ENCODE results near the gene TPRN.

The TPRN gene

DNA sequence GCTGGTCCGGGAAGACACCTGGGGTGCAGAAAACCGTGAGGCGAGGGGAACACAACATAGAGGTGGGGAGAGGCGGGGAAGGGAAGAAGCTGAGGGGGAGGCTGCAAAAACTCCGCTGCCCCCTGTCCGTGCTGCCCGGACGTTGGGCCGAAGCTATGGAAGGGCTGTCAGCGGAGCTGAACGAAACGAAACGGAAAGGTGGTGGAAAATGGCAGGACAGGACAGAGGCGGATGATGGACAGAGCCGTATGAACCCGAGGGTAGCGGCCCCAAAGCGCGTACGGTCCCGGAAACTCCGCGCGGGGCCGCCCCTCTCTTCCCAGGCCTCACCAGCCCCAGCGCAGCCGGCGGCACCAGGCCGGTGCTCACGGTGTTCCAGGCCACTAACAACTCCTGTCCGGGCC, 12.5 kb downstream of the TPRN start:
- TF ChIP-seq FOXM1 (IDR thresholded peaks at IDR 0.05; ENCODE audit: borderline replicate concordance, low read depth) (no peak), TEAD4 (IDR thresholded peaks at IDR 0.05) (no peak), NFIC (IDR thresholded peaks at IDR 0.05) (no peak), TCF12 (IDR thresholded peaks at IDR 0.05; ENCODE audit: low read depth) (0 out of 2 replicates have a peak, but pooled peaks have one; percentile 45), EP300 (IDR thresholded peaks at IDR 0.05; ENCODE audit: borderline replicate concordance) (no peak), RAD21 (IDR thresholded peaks at IDR 0.05; ENCODE audit: low read depth) (no peak)

DNA sequence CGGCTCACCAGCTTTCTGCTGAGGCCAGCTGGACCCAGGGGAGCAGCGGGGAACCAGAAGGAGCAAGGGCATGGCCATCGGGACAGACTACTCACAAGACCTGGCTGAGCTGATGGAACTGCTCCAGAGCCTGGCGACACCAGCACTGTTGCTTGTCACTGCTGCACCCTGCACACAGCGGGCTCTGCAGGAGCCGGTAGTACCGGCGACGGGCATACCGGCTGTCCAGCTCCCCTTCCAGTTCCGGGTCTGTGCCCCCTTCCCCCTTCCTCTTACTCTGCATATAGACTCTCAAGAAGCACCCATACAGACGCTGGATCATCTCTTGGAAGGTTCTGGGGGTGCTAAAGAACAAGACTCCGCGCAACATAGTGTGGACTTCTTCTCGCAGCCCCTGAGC, 13.2 kb downstream of the TPRN start:
- TF ChIP-seq YY1 (IDR thresholded peaks at IDR 0.05; ENCODE audit: low read depth), result no peak
- TF ChIP-seq EP300 (IDR thresholded peaks at IDR 0.05; ENCODE audit: borderline replicate concordance), result no peak
- TF ChIP-seq ZBTB7A (IDR thresholded peaks at IDR 0.05; ENCODE audit: low read depth), result no peak
- TF ChIP-seq, protein P1, sequence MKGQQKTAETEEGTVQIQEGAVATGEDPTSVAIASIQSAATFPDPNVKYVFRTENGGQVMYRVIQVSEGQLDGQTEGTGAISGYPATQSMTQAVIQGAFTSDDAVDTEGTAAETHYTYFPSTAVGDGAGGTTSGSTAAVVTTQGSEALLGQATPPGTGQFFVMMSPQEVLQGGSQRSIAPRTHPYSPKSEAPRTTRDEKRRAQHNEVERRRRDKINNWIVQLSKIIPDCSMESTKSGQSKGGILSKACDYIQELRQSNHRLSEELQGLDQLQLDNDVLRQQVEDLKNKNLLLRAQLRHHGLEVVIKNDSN (IDR thresholded peaks at IDR 0.05), result no peak
- TF ChIP-seq TCF12 (IDR thresholded peaks at IDR 0.05; ENCODE audit: low read depth), result no peak
- no peak for TF ChIP-seq NFIC (IDR thresholded peaks at IDR 0.05)
- TF ChIP-seq, protein P2, sequence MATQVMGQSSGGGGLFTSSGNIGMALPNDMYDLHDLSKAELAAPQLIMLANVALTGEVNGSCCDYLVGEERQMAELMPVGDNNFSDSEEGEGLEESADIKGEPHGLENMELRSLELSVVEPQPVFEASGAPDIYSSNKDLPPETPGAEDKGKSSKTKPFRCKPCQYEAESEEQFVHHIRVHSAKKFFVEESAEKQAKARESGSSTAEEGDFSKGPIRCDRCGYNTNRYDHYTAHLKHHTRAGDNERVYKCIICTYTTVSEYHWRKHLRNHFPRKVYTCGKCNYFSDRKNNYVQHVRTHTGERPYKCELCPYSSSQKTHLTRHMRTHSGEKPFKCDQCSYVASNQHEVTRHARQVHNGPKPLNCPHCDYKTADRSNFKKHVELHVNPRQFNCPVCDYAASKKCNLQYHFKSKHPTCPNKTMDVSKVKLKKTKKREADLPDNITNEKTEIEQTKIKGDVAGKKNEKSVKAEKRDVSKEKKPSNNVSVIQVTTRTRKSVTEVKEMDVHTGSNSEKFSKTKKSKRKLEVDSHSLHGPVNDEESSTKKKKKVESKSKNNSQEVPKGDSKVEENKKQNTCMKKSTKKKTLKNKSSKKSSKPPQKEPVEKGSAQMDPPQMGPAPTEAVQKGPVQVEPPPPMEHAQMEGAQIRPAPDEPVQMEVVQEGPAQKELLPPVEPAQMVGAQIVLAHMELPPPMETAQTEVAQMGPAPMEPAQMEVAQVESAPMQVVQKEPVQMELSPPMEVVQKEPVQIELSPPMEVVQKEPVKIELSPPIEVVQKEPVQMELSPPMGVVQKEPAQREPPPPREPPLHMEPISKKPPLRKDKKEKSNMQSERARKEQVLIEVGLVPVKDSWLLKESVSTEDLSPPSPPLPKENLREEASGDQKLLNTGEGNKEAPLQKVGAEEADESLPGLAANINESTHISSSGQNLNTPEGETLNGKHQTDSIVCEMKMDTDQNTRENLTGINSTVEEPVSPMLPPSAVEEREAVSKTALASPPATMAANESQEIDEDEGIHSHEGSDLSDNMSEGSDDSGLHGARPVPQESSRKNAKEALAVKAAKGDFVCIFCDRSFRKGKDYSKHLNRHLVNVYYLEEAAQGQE (IDR thresholded peaks at IDR 0.05; ENCODE audit: low read depth), result no peak
- TF ChIP-seq, protein P3, sequence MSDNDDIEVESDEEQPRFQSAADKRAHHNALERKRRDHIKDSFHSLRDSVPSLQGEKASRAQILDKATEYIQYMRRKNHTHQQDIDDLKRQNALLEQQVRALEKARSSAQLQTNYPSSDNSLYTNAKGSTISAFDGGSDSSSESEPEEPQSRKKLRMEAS (IDR thresholded peaks at IDR 0.05), result no peak
- no peak for TF ChIP-seq RAD21 (IDR thresholded peaks at IDR 0.05; ENCODE audit: low read depth)

DNA sequence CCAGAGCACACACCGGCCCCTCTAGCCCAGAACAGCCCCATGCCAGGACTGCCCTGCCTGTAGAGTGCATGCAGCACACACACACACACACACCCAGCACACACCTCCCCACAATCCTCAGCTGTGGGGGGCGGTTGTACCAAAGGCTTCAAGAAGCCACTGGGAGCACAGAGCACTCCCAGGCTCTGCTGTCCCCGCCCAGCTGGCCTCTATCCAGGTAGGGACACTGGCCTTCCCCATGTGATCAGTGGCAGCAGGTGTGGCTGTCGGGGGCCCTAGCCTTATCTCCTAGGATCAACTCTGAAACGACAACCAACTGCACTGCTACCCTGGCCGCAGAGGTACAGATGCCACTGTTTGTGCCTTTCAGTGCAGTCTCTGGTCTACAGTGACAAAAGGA, 14.2 kb downstream of the TPRN start:
- TF ChIP-seq YY1 (IDR thresholded peaks at IDR 0.05; ENCODE audit: low read depth), result no peak
- TF ChIP-seq, protein P3 (IDR thresholded peaks at IDR 0.05), result no peak
- no peak for TF ChIP-seq NFIC (IDR thresholded peaks at IDR 0.05)

DNA sequence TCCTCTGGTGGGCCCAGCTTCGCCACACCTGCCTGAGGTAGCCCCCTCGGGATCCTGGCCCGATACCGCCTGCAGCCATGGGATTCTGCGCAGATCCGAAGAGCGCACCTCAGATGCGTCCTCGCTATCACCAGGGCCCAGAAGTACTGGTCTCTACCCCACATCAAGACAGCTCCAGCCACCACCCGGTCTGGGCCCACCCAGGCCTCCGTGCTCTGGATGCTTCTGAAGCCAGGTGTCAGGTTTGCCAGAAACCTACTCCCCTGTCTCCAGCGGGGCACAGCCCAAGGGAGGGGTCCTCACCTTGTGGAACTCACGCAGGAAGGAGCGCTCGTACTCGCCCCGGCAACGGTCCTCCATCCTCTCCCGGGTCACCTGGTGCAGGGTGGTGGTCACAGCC, 14.6 kb downstream of the TPRN start:
- TF ChIP-seq TAF1 (IDR thresholded peaks at IDR 0.05; ENCODE audit: low read depth), result no peak
- TF ChIP-seq CEBPB (IDR thresholded peaks at IDR 0.05), result no peak
- TF ChIP-seq CREB1 (IDR thresholded peaks at IDR 0.05; ENCODE audit: low read depth), result no peak
- TF ChIP-seq RAD21 (IDR thresholded peaks at IDR 0.05; ENCODE audit: low read depth), result no peak
- TF ChIP-seq, protein P2 (IDR thresholded peaks at IDR 0.05; ENCODE audit: low read depth), result no peak
- TF ChIP-seq FOXM1 (IDR thresholded peaks at IDR 0.05; ENCODE audit: borderline replicate concordance, low read depth), result no peak
- no peak for TF ChIP-seq EGR1 (IDR thresholded peaks at IDR 0.05)
- TF ChIP-seq, protein P1 (IDR thresholded peaks at IDR 0.05), result no peak
- no peak for TF ChIP-seq TEAD4 (IDR thresholded peaks at IDR 0.05)
- TF ChIP-seq TCF12 (IDR thresholded peaks at IDR 0.05; ENCODE audit: low read depth), result no peak
- no peak for TF ChIP-seq ZBTB7A (IDR thresholded peaks at IDR 0.05; ENCODE audit: low read depth)
- TF ChIP-seq, protein P3 (IDR thresholded peaks at IDR 0.05), result no peak
- TF ChIP-seq EP300 (IDR thresholded peaks at IDR 0.05; ENCODE audit: borderline replicate concordance), result no peak
- no peak for TF ChIP-seq YY1 (IDR thresholded peaks at IDR 0.05; ENCODE audit: low read depth)
- TF ChIP-seq NFIC (IDR thresholded peaks at IDR 0.05), result no peak

DNA sequence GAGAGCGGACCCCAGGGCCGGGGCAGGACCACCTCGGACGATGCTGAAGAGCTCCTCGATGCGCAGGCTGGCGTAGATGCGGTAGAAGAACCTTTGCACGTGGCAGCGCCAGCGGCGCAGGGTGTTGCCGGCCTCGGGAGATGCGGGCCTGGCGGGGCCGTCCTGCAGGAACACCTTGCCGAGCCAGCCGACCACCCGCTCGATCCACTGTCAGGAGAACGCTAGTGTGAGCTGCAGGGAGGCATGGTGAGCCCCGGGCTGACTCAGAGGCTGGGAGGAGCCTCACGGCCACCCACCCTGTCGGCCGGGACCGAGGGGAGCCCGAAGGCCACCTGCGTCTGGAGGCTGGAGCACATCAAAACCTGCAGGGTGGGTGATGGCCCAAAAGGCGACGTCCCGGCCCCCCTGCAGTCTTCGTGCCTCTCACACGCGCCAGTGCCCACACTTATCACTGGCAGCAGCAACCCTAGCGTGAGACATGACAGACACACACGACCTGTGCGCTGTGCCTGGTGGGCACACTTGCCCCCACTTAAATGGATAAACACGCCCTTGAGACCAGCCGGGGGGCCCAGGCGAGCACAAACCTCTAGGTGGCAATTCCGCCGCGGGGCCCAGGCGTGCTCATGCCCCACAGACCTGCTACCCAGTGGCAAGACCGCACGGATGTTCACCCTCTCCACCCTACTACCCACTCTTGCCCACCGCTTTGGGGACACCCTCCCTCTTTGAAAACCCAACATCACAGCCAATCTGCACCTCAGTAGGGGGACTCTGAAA, 15.5 kb downstream of the TPRN start:
- TF ChIP-seq TCF12 (IDR thresholded peaks at IDR 0.05; ENCODE audit: low read depth) (no peak), YY1 (IDR thresholded peaks at IDR 0.05; ENCODE audit: low read depth) (no peak), FOXM1 (IDR thresholded peaks at IDR 0.05; ENCODE audit: borderline replicate concordance, low read depth) (no peak), TAF1 (IDR thresholded peaks at IDR 0.05; ENCODE audit: low read depth) (no peak), CREB1 (IDR thresholded peaks at IDR 0.05; ENCODE audit: low read depth) (no peak), RAD21 (IDR thresholded peaks at IDR 0.05; ENCODE audit: low read depth) (no peak), TEAD4 (IDR thresholded peaks at IDR 0.05) (no peak)
- TF ChIP-seq, protein P2 (IDR thresholded peaks at IDR 0.05; ENCODE audit: low read depth), result no peak
- TF ChIP-seq, protein P3 (IDR thresholded peaks at IDR 0.05), result no peak
